K562 (cell line): ENCODE measurements around the gene PCDH7. TPM values are rescaled to one million over a fixed set of nuclear protein-coding genes. Genes with fewer than 3 reads are reported as not detected.

Source experiments
- ATAC-seq: fragments of 200-7000 bp; cut with Tn5 transposase; 3 replicates; pipeline ENCODE4 v1.9.1; 2020; ENCODE audit warnings: moderate library complexity
- BruUV-seq: library from RNA; stranded (reverse); fragments of 400-500 nt; replicated peaks from 2 replicates; lab custom pipeline; 2021; lab: Mats Ljungman, UMichigan
- CTCF ChIA-PET: fragments of 300-600 bp; formaldehyde crosslinking; extraction: SDS; loops from one replicate; lab custom pipeline; 2021; ENCODE audit warnings: low intra/inter-chr PET ratio; lab: Yijun Ruan, JAX
- POLR2A ChIA-PET: fragments of 300-600, 350-650 bp; sonication (Branson Sonifier 250); formaldehyde crosslinking; extraction: SDS; loops from one replicate; lab custom pipeline; 2021; ENCODE audit warnings: antibody characterized with exemption, inconsistent platforms; lab: Yijun Ruan, JAX
- DNase-seq, 4 experiments: peaks; one replicate each; pipeline versions ENCODE4 v3.0.0 to v3.0.0-alpha.2; 2011 to 2018; ENCODE audit warnings: low spot score in 3 of 4, mixed read lengths in 3 of 4; ENCODE audit errors: extremely low read depth in 1 of 4
- FAIRE-seq: peaks from 2 replicates; lab custom pipeline; 2011; peaks lifted over from hg19 to GRCh38; lab: Jason Lieb, UNC
- H2AFZ ChIP-seq: 2 replicates; pipeline ENCODE4 v1.6.0; 2011; ENCODE audit warnings: low read depth, low read length, control low read depth, inconsistent platforms
- H3K27ac ChIP-seq: fragments of 200-600 bp; 3 replicates; pipeline ENCODE4 v1.8.0; 2011; ENCODE audit warnings: low read depth, mild to moderate bottlenecking, control low read depth, inconsistent platforms, low read length, moderate library complexity, mixed read lengths; ENCODE audit errors: extremely low read depth
- H3K27me3 ChIP-seq, 2 experiments: fragments of 300-600 bp in 1 of 2; 2 replicates in 1 of 2; 3 replicates in 1 of 2; pipeline versions ENCODE4 v1.6.0 to v1.8.0; 2011; ENCODE audit warnings: inconsistent platforms in 2 of 2, low read length in 2 of 2, mild to moderate bottlenecking in 1 of 2, mixed read lengths in 1 of 2, moderate library complexity in 1 of 2; ENCODE audit not compliant: control insufficient read depth in 2 of 2, insufficient read depth in 2 of 2
- H3K36me3 ChIP-seq: fragments of 300-600 bp; 3 replicates; pipeline ENCODE4 v1.8.0; 2011; ENCODE audit warnings: mild to moderate bottlenecking, low read length, inconsistent platforms; ENCODE audit not compliant: control insufficient read depth, insufficient read depth
- H3K4me1 ChIP-seq, 2 experiments: fragments of 200-600 bp in 1 of 2; replicated peaks in 1 of 2; 2 replicates in 1 of 2; 3 replicates in 1 of 2; pipeline versions ENCODE4 v1.5.1 to v1.8.0; 2011; ENCODE audit warnings: inconsistent platforms in 2 of 2, low read length in 2 of 2, mild to moderate bottlenecking in 1 of 2, mixed read lengths in 1 of 2, moderate library complexity in 1 of 2; ENCODE audit not compliant: control insufficient read depth in 2 of 2, insufficient read depth in 2 of 2
- H3K4me2 ChIP-seq: 2 replicates; pipeline ENCODE4 v1.6.1; 2011; ENCODE audit warnings: low read length, control low read depth, inconsistent platforms, mixed read lengths; ENCODE audit not compliant: insufficient read depth
- H3K4me3 ChIP-seq: fragments of 200-600 bp; sonication (generic), shearing (Covaris generic); 2 replicates; pipeline ENCODE4 v1.5.1; 2016; ENCODE audit warnings: control low read depth, inconsistent platforms
- H3K79me2 ChIP-seq: fragments of 200-600 bp; 3 replicates; pipeline ENCODE4 v1.8.0; 2011; ENCODE audit warnings: low read length, inconsistent platforms; ENCODE audit not compliant: control insufficient read depth, insufficient read depth
- H3K9ac ChIP-seq, 2 experiments: 2 replicates each; pipeline versions ENCODE4 v1.6.0 to v1.6.1; 2011; ENCODE audit warnings: low read depth in 2 of 2, low read length in 2 of 2, control low read depth in 1 of 2, inconsistent platforms in 1 of 2, mild to moderate bottlenecking in 1 of 2, mixed read lengths in 1 of 2; ENCODE audit not compliant: insufficient read depth in 1 of 2
- H3K9me1 ChIP-seq: one replicate; pipeline ENCODE4 v1.6.0; 2011; ENCODE audit warnings: inconsistent platforms, mild to moderate bottlenecking, low read length, moderate library complexity; ENCODE audit not compliant: control insufficient read depth, insufficient read depth
- H3K9me3 ChIP-seq: replicated peaks from 2 replicates; pipeline ENCODE4 v1.5.1; 2011; ENCODE audit warnings: low read depth, low read length, inconsistent platforms; ENCODE audit not compliant: control insufficient read depth, insufficient read depth
- H4K20me1 ChIP-seq: replicated peaks from 2 replicates; pipeline ENCODE4 v1.6.1; 2011; ENCODE audit warnings: low read length, inconsistent platforms, mixed read lengths; ENCODE audit not compliant: control insufficient read depth, insufficient read depth
- NBN ChIP-seq: fragments of 450-650 bp; IDR thresholded peaks from 2 replicates; pipeline ENCODE4 v1.6.1; 2016; ENCODE audit warnings: low read depth, mild to moderate bottlenecking
- NCOA6 ChIP-seq: fragments of 450-650 bp; IDR thresholded peaks from 2 replicates; pipeline ENCODE4 v1.6.1; 2017; ENCODE audit warnings: mild to moderate bottlenecking
- NUFIP1 ChIP-seq: fragments of 450-650 bp; IDR thresholded peaks from 2 replicates; pipeline ENCODE4 v1.6.1; 2018; ENCODE audit not compliant: partially characterized antibody
- POLR2H ChIP-seq: IDR thresholded peaks from 2 replicates; pipeline ENCODE4 v1.6.1; 2016; ENCODE audit warnings: missing genetic modification characterization, low read depth, mild to moderate bottlenecking, control low read depth, missing compliant biosample characterization, moderate library complexity
- PTBP1 ChIP-seq: fragments of 200-400 bp; formaldehyde crosslinking; IDR thresholded peaks from 2 replicates; pipeline ENCODE4 v1.6.1; 2017; ENCODE audit warnings: low read depth, low read length
- RBFOX2 ChIP-seq: fragments of 200-400 bp; formaldehyde crosslinking; IDR thresholded peaks from 2 replicates; pipeline ENCODE4 v1.6.1; 2017; ENCODE audit warnings: low read depth, mild to moderate bottlenecking, low read length, moderate library complexity
- RBM25 ChIP-seq: fragments of 200-400 bp; formaldehyde crosslinking; IDR thresholded peaks from 2 replicates; pipeline ENCODE4 v1.6.1; 2018; ENCODE audit warnings: low read length, low read depth, moderate library complexity; ENCODE audit not compliant: severe bottlenecking
- ZKSCAN1 ChIP-seq: fragments of 150-350 bp; IDR thresholded peaks from 2 replicates; pipeline ENCODE4 v1.6.1; 2016; ENCODE audit warnings: low read depth, low read length
- ZNF699 ChIP-seq: fragments of 250-450 bp; sonication (Bioruptor Pico); IDR thresholded peaks from 2 replicates; pipeline ENCODE4 v1.8.0; 2021; ENCODE audit warnings: mild to moderate bottlenecking, moderate library complexity; ENCODE audit not compliant: insufficient replicate concordance
- ZNF77 ChIP-seq: fragments of 250-450 bp; sonication (Bioruptor Pico); IDR thresholded peaks from 2 replicates; pipeline ENCODE4 v1.5.0; 2020
- WGBS: fragments of 100-300 bp; shearing (Covaris generic); methylation state at CpG from one replicate; pipeline ENCODE4 v1.1.6; 2016; ENCODE audit warnings: low coverage, mixed read lengths; ENCODE audit not compliant: insufficient coverage; ENCODE audit errors: missing lambda C conversion rate; 5-methylcytosine and 5-hydroxymethylcytosine counted together
- in situ Hi-C: fragments of 300-500 bp; cut with MboI; formaldehyde crosslinking; loops from 4 replicates; pipeline ENCODE4 v1.15.0; 2018; ENCODE audit warnings: inconsistent platforms, mixed read lengths
- intact Hi-C: fragments of 100-400 bp; cut with micrococcal nuclease; formaldehyde crosslinking; loops from 2 replicates; pipeline ENCODE4 v1.14.2; 2022
- polyA plus RNA-seq, 8 experiments: library from polyadenylated mRNA; depleted of rRNA in 4 of 8; stranded (reverse) in 5 of 8; unstranded in 3 of 8; fragments of >200 nt; fragmentation: Nextera tagmentation in 2 of 8; fragmentation: Illumina TruSeq in 1 of 8; extraction: Ambion mirVana in 2 of 8; extraction: Trizol in 1 of 8; gene quantifications; 2 replicates each; pipeline versions ENCODE4 v1.2.1 to v1.2.3, GENCODE V29; 2011 to 2014; ENCODE audit warnings: inconsistent platforms in 1 of 8, missing spikeins in 1 of 8
- total RNA-seq, 7 experiments: library from RNA; depleted of rRNA in 6 of 7; stranded (reverse); fragments of >200 nt in 6 of 7; fragmentation: Illumina TruSeq in 2 of 7; extraction: Trizol in 2 of 7; gene quantifications; 2 replicates each; pipeline versions ENCODE4 v1.2.1 to v1.2.3, GENCODE V29; 2011 to 2021; ENCODE audit warnings: low replicate concordance in 1 of 7
- TF ChIP-seq, protein P1 (sequence below): fragments of 250-450 bp; sonication (Bioruptor Pico); IDR thresholded peaks from 2 replicates; pipeline ENCODE4 v1.4.0; 2020; ENCODE audit warnings: mild to moderate bottlenecking, moderate library complexity
- TF ChIP-seq, protein P2 (sequence below): fragments of 250-450 bp; sonication (Bioruptor Pico); IDR thresholded peaks from 2 replicates; pipeline ENCODE4 v1.8.0; 2021; ENCODE audit warnings: mild to moderate bottlenecking, moderate library complexity
- TF ChIP-seq, protein P3 (sequence below): fragments of 450-650 bp; IDR thresholded peaks from 2 replicates; pipeline ENCODE4 v1.6.1; 2018; ENCODE audit not compliant: partially characterized antibody
- TF ChIP-seq, protein P4 (sequence below), 2 experiments: fragments of 450-650 bp in 1 of 2; sonication (generic) in 1 of 2; formaldehyde crosslinking in 1 of 2; IDR thresholded peaks in 1 of 2; conservative IDR thresholded peaks in 1 of 2; 2 replicates each; pipeline versions ENCODE4 v1.6.1 to v1.8.1; 2016 to 2023; ENCODE audit warnings: mild to moderate bottlenecking in 2 of 2, moderate library complexity in 2 of 2, inconsistent platforms in 1 of 2, missing genetic modification reagents in 1 of 2

PCDH7 gene
- total and polyA plus RNA-seq, 9 of the 15 experiments (the other 6 are each of a cell fraction or from before 2014, with no cell fraction given) = not detected

DNA sequence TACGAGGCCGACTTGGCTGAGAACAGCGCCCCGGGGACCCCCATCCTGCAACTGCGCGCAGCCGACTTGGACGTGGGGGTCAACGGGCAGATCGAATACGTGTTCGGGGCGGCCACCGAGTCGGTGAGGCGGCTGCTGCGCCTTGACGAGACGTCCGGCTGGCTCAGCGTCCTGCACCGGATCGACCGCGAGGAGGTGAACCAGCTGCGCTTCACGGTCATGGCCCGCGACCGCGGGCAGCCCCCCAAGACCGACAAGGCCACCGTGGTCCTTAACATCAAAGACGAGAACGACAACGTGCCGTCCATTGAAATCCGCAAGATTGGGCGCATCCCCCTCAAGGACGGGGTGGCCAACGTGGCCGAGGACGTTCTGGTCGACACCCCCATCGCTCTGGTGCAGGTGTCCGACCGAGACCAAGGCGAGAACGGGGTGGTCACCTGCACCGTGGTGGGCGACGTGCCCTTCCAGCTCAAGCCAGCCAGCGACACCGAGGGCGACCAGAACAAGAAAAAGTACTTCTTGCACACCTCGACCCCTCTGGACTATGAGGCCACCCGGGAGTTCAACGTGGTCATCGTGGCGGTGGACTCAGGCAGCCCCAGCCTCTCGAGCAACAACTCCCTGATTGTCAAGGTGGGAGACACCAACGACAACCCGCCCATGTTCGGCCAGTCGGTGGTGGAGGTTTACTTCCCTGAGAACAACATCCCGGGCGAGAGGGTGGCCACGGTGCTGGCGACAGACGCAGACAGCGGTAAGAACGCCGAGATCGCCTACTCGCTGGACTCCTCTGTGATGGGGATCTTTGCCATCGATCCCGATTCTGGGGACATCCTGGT, 2.4 kb downstream of the PCDH7 start:
- Histone ChIP-seq H3K4me3 (no peak overlapping the region), H2AFZ (no peak overlapping the region), H3K36me3 (no peaks in the 10 kb centered on the region), H3K27me3 (no peaks in the 10 kb centered on the region), H3K79me2 (no peaks in the 10 kb centered on the region), H3K9ac (no peak overlapping the region), H3K9me1 (no peaks in the 10 kb centered on the region), H3K9me3 (no peaks in the 10 kb centered on the region), H3K4me1 (no peaks in the 10 kb centered on the region), H3K4me2 (no peak overlapping the region), H4K20me1 (no peaks in the 10 kb centered on the region), H3K27ac (no peak overlapping the region)
- no peak for FAIRE-seq
- CTCF ChIA-PET = no interaction called here
- intact Hi-C loops = no loop called here
- BruUV-seq = no TSS peak
- no peak for DNase-seq
- in situ Hi-C loops = no loop called here
- WGBS = 20% methylated on average over 51 of the region's 77 CpGs
- POLR2A ChIA-PET = no interaction called here
- no peak for ATAC-seq
- TF ChIP-seq NBN (no peak), PTBP1 (no peak), RBFOX2 (no peak), NCOA6 (no peak), NUFIP1 (no peak), RBM25 (no peak), ZKSCAN1 (no peak), POLR2H (tag) (no peak), ZNF699 (CRISPR knock-in tag) (no peak), ZNF77 (no peak)
- TF ChIP-seq, protein P1, sequence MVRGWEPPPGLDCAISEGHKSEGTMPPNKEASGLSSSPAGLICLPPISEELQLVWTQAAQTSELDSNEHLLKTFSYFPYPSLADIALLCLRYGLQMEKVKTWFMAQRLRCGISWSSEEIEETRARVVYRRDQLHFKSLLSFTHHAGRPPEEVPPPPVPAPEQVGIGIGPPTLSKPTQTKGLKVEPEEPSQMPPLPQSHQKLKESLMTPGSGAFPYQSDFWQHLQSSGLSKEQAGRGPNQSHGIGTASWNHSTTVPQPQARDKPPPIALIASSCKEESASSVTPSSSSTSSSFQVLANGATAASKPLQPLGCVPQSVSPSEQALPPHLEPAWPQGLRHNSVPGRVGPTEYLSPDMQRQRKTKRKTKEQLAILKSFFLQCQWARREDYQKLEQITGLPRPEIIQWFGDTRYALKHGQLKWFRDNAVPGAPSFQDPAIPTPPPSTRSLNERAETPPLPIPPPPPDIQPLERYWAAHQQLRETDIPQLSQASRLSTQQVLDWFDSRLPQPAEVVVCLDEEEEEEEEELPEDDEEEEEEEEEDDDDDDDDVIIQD (CRISPR knock-in tag) = no peak
- TF ChIP-seq, protein P2, sequence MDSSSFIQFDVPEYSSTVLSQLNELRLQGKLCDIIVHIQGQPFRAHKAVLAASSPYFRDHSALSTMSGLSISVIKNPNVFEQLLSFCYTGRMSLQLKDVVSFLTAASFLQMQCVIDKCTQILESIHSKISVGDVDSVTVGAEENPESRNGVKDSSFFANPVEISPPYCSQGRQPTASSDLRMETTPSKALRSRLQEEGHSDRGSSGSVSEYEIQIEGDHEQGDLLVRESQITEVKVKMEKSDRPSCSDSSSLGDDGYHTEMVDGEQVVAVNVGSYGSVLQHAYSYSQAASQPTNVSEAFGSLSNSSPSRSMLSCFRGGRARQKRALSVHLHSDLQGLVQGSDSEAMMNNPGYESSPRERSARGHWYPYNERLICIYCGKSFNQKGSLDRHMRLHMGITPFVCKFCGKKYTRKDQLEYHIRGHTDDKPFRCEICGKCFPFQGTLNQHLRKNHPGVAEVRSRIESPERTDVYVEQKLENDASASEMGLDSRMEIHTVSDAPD = no peak
- TF ChIP-seq, protein P3, sequence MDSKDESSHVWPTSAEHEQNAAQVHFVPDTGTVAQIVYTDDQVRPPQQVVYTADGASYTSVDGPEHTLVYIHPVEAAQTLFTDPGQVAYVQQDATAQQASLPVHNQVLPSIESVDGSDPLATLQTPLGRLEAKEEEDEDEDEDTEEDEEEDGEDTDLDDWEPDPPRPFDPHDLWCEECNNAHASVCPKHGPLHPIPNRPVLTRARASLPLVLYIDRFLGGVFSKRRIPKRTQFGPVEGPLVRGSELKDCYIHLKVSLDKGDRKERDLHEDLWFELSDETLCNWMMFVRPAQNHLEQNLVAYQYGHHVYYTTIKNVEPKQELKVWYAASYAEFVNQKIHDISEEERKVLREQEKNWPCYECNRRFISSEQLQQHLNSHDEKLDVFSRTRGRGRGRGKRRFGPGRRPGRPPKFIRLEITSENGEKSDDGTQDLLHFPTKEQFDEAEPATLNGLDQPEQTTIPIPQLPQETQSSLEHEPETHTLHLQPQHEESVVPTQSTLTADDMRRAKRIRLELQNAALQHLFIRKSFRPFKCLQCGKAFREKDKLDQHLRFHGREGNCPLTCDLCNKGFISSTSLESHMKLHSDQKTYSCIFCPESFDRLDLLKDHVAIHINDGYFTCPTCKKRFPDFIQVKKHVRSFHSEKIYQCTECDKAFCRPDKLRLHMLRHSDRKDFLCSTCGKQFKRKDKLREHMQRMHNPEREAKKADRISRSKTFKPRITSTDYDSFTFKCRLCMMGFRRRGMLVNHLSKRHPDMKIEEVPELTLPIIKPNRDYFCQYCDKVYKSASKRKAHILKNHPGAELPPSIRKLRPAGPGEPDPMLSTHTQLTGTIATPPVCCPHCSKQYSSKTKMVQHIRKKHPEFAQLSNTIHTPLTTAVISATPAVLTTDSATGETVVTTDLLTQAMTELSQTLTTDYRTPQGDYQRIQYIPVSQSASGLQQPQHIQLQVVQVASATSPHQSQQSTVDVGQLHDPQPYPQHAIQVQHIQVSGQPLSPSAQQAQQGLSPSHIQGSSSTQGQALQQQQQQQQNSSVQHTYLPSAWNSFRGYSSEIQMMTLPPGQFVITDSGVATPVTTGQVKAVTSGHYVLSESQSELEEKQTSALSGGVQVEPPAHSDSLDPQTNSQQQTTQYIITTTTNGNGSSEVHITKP = no peak
- TF ChIP-seq, protein P4, sequence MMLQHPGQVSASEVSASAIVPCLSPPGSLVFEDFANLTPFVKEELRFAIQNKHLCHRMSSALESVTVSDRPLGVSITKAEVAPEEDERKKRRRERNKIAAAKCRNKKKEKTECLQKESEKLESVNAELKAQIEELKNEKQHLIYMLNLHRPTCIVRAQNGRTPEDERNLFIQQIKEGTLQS (IDR thresholded peaks at IDR 0.05) = no peak
- TF ChIP-seq, protein P4 (CRISPR knock-in tag; conservative IDR thresholded peaks at IDR 0.05) = no peak
